Colon (tissue), 2 donors: ENCODE results near the gene PUM1.

Source experiments
- FAIRE-seq: peaks from 2 replicates; lab custom pipeline; 2012; peaks lifted over from hg19 to GRCh38; lab: Jason Lieb, UNC
- donor health status: control.
- donor health status: control.

The PUM1 gene

GRCh38 chr1:30906631-30907441 is 158.7 kb downstream of the PUM1 start:
- FAIRE-seq, result no peak

GRCh38 chr1:30905916-30906620 is 159.4 kb downstream of the PUM1 start:
- FAIRE-seq, result no peak

GRCh38 chr1:30905403-30905802 is 160.1 kb downstream of the PUM1 start:
- FAIRE-seq, result no peak

GRCh38 chr1:30904962-30905335 is 160.6 kb downstream of the PUM1 start:
- no peak for FAIRE-seq

GRCh38 chr1:30904191-30904961 is 161.1 kb downstream of the PUM1 start:
- FAIRE-seq, result no peak

- no peak for FAIRE-seq
Observed at GRCh38 chr1:30903343-30904034, 162.0 kb downstream of the PUM1 start.

GRCh38 chr1:30902593-30903290 is 162.8 kb downstream of the PUM1 start:
- FAIRE-seq, result no peak

DNA sequence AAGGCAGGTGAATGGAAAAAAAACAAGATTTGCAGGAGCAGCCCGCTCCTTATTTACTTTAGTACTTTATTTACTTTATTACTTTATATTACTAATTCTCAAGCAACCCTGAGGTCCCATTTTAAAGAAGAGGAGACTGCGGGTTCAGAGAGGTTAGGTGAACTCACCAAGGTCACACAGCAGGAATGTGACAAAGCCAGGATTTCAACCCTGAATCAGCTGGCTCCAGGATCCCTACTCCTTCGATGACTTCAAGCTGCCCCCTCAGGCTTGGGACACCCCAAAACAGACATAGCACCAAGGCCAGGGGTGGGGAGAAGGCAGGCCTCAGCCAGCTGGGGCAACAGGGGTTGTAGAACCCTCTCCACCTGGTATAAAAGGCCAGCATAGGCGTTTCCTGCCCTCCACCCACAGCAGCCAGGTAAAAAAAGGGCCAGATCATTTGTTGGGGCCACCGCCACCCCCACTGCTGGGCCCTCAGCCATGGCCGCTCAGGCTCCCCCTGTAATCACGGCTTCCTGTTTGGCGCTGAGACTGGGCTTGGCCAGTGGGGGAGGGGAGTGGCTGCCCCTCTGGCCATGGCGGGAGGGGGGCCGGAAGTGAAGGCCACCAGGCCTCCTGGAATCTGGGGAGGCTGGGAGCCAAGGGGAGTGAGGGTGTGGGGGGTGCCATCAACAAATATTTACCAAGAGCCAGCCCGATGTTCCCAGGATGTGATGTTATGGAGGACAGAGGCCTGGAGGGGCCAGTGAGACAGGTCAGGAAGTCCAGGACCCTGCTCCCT is 163.5 kb downstream of the PUM1 start:
- FAIRE-seq, result no peak

DNA sequence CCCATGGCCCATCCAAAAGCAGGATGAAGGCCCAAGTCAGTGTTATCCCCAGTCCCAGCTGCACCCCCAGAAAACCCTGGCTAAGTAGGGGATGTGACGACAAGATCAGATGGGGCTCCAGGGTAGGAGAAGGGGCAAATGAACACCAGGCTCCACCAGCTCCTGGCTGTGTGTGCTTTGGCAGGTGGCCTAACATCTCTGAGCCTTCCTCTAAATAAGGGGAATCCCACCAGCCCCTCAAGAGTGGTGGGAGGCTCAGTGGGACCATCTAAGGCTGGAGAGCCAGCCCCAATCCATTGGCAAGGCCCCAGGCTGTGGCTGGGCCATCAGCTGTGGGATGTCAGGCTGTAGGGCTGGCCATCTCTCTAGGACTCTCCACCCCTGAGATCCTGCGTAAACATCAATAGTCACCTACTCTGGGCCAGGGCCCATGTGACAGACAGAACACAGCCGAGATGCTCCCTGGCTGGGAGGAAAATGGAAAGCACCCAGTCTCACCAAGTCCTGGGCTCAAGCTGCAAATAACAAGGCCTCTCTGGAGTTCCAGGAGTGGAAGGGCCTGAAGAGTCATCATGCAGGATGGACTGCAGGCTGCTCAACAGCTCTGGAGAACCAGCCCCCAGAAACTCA is 164.5 kb downstream of the PUM1 start:
- FAIRE-seq, result no peak

DNA sequence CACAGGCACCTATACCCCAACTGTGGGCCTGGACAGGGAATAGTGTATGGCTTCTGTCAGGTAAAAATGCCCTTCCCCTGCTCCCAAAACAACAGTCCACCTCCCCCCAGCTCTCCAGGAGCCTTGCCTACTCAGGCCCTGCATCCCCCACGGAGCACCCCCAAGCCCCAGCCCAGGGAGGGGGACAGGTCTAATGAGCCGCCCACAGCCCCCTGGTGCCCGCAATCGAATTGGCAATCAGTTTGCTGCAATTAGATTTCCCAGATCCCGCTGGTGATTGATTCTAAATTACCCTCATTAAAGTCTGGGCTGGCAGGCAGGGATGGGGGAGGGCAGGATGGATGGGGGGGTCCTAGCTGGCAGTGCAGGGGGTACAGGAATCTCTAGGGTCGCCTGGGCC is 165.0 kb downstream of the PUM1 start:
- FAIRE-seq, result no peak

DNA sequence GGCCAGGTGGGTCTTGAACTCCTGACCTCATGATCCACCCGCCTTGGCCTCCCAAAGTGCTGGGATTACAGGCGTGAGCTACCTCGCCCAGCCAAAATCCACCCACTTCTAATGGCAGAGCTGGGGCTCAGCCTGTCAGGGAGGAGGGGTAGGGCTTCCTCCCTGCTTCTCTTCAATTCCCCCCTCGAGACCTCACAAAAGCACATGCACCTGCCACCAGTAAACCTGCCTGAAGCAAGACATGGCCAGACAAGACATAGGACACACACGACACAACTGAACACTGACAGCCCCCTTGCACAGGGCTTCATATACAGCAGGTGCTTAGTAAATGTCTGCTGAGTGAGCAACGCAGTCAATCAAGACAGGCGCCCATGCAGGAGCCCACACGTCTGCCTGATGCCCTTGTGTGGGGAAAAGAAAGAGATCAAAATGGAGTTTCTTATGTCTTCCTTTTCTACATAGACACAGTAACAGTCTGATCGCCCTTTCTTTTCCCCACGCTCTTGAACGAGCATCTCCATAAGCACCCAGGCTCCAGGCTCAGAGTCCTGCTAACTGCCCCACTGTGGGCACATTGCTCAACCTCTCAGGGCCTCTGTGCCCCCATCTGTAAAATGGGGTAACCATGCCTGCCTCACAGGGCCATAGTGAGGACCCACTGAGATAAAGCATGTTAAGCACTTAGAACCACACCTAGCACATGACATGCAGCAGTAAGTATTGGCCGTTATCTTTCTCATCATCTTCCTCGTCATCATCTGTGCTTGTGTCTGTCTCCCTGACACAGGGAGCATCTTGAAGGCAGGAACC is 165.7 kb downstream of the PUM1 start:
- no peak for FAIRE-seq

DNA sequence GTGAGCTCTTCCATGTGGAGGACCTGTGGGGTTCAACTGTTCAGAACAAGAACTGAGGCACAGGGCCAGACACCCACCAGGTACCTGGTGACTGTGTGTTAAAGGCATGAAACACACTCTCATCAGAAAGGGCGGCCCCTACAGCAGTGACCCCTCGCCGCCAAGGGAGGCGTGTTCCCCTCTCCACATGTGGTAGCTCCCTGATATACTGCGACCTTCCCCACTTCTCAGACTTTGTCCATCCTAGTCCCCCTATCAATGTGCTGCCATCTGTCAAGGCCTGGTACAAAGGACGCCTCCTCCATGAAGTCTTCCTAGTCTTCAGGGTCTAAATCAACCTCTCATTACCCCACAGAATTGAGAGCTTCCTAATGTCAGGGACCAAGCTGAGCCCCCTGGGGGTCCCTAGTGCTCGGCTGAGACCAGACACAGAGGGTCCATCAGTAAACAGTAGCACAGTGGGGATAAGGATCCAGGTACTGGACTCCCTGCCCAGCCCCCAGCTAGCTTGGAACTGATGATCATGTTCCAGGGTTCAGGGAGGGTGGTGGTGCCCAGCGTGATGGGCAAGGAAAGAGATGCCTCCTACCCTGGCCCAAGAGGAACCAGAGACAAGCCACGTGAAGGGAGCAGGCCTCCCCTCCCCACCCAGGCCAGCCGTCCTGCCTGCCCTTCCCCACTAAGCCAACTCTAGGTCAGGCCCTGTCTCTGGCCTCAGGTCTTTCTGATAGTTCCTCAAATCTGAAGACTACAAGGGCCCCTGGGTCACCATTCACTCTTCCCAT is 167.3 kb downstream of the PUM1 start:
- no peak for FAIRE-seq

GRCh38 chr1:30896905-30897304 is 168.6 kb downstream of the PUM1 start:
- FAIRE-seq, result no peak

- no peak for FAIRE-seq
Observed at GRCh38 chr1:30895944-30896660, 169.4 kb downstream of the PUM1 start.

- no peak for FAIRE-seq
Observed at GRCh38 chr1:30895382-30895943, 170.1 kb downstream of the PUM1 start.

GRCh38 chr1:30894508-30894973 is 171.0 kb downstream of the PUM1 start:
- no peak for FAIRE-seq

GRCh38 chr1:30893776-30894507 is 171.6 kb downstream of the PUM1 start:
- no peak for FAIRE-seq
